ENCODE measurements around the gene BRAP.

- TF ChIP-seq CTCF (IDR thresholded peaks at IDR 0.05) (no peak), ZFX (IDR thresholded peaks at IDR 0.05; ENCODE audit: borderline replicate concordance) (no peak)
These were observed 78.5 kb downstream of the BRAP start for GRCh38 chr12:111607239-111607638.

Measured in 22Rv1 (cell line).